Epithelial cell of esophagus (primary cell): Measurements from ENCODE around the gene PTPRH.

ENCODE experiments used
- DNase-seq: peaks from one replicate; pipeline ENCODE4 v3.0.0; 2010; ENCODE audit warnings: low read depth
- H3K4me3 ChIP-seq: 2 replicates; pipeline ENCODE4 v1.5.1; 2011; ENCODE audit warnings: mild to moderate bottlenecking, low read length, control low read depth
- TF ChIP-seq, protein P1 (sequence below): IDR thresholded peaks from 2 replicates; pipeline ENCODE4 v1.5.1; 2011; ENCODE audit warnings: low read depth, mild to moderate bottlenecking, low read length, control low read depth, inconsistent platforms; ENCODE audit not compliant: insufficient read depth; ENCODE audit errors: missing control alignments

The PTPRH gene

DNA sequence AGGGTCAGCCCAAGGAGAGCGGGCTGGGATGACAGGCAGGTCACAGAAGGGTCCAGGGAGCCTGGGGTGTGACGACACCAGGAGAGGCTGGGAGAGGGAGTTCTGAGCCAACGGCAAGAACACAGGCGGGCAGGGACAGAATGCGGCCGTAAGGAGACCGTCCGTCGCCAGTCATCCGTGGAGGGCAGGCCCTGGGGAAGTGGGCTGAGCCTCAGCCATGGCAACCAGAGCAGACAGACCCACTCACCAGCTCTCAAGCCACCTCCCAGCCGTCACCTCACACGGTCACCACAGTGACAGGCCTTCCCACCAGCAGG is 22.9 kb upstream of the PTPRH start:
- TF ChIP-seq, protein P1, sequence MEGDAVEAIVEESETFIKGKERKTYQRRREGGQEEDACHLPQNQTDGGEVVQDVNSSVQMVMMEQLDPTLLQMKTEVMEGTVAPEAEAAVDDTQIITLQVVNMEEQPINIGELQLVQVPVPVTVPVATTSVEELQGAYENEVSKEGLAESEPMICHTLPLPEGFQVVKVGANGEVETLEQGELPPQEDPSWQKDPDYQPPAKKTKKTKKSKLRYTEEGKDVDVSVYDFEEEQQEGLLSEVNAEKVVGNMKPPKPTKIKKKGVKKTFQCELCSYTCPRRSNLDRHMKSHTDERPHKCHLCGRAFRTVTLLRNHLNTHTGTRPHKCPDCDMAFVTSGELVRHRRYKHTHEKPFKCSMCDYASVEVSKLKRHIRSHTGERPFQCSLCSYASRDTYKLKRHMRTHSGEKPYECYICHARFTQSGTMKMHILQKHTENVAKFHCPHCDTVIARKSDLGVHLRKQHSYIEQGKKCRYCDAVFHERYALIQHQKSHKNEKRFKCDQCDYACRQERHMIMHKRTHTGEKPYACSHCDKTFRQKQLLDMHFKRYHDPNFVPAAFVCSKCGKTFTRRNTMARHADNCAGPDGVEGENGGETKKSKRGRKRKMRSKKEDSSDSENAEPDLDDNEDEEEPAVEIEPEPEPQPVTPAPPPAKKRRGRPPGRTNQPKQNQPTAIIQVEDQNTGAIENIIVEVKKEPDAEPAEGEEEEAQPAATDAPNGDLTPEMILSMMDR = no peak
- no peak overlapping the region for H3K4me3 ChIP-seq
- no peak for DNase-seq

DNA sequence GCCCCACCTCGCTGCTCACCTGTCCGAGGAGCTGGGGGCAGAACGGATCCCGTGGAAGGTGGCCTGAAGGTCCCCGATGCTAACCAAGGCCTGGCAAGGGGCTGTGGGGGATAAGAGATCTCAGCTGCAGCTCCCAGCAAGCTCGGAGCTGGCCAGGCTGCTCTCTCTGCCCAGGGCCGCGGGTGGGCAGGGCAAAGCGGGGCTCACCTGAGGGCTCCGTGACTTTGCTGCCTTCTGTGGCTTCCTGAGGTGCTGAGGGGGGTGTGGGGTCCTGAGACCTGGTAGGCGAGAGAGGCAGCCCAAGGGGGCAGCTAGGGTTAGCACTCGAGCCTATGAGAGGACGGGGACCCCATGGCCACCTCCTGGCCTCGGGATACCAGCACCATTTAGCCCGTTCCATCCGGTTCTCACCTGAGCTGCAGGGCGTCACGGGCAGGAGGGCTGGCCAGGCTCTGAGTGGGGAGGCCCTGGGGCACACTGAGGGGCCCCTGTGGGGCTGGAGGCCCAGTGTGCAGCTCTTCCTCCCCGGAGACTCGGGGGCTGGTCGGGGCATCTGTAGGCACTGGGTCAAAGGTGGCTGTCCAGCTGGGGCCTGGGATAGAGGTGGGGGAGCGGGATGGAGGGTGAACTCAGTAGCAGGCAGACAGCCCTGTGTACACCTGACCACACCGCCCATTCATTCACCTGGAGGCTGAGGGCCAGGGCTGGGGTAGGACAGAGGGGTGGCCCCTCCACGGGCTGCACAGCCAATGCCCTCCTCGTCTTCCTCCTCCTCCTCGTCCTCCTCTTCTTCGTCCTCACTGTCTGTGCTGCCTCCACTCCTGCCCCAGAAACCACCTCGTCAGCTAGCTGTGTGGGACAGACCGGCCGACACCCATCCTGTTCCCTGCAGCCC is 22.3 kb upstream of the PTPRH start:
- no peak for DNase-seq
- TF ChIP-seq, protein P1 = no peak

GRCh38 chr19:55230780-55231179 is 21.5 kb upstream of the PTPRH start:
- TF ChIP-seq, protein P1 = no peak
- DNase-seq = no peak
- no peak overlapping the region for H3K4me3 ChIP-seq

More for the DNA sequence above, 22.3 kb upstream of the PTPRH start:
- no peak overlapping the region for H3K4me3 ChIP-seq

DNA sequence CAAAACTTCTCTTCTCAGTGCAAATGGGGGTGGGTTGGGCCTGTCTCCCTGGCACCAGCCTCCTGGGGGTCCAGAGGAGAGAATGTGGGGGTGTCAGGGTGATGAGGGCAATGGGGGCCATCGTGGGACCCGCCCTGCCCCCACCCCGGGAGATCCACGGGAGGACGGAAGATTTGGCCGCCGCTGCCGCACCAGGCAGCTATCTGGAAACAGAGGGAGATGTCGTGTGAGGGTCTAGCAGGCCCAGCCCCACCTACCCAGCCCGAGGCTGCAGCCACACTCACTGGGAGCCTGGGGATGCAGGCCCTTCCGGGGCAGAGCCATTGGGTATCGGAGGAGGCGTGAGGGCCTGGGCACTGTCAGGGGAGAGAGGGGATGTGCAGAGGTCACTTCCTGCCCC is 21.0 kb upstream of the PTPRH start:
- DNase-seq = no peak
- H3K4me3 ChIP-seq = no peak overlapping the region
- TF ChIP-seq, protein P1 = no peak

- H3K4me3 ChIP-seq = no peak overlapping the region
- TF ChIP-seq, protein P1 = no peak
- no peak for DNase-seq
Measured at GRCh38 chr19:55229789-55230182, 20.5 kb upstream of the PTPRH start.

DNA sequence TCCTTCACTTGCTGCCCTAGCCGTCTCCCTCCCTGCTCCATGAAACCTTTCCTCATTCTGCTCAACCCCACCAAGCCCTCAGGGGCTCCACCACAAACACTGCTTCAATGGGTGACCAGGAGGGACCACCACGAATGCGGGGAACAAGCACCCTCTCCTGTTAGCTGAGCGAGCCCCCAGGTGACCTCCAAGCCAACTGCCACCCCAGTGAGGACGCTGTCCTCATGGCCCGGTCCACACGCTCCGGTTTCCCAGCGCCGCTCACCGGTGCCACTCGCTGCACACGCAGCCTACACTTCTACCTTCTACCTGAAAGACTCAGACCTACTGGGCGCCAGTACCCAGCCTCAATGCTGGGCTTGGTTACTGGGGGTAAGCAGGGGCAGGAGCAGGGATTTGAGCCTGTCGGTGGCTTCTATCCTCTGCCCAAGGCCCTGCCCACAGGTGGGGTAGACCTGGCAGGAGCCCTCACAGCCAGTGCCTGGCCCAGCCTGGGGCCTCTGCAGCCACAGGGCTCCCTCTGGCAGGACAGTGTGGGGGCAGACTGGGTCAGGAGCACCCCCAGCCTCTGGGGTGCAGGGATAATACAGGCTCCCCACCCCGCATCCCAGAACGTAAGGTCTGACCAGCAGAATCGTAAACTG is 20.0 kb upstream of the PTPRH start:
- no peak overlapping the region for H3K4me3 ChIP-seq
- TF ChIP-seq, protein P1 = no peak
- DNase-seq = no peak
